HEK293 (cell line): ENCODE measurements around the gene DENND2A.

Experiments used
- IKZF3 ChIP-seq: fragments of 450-650 bp; IDR thresholded peaks from 2 replicates; pipeline ENCODE4 v1.5.0; 2018; ENCODE audit warnings: missing biosample characterization, mild to moderate bottlenecking, missing genetic modification characterization, moderate library complexity
- KLF1 ChIP-seq: fragments of 450-650 bp; formaldehyde crosslinking; IDR thresholded peaks from 2 replicates; pipeline ENCODE4 v1.5.1; 2016; ENCODE audit warnings: missing biosample characterization, missing genetic modification characterization
- KLF7 ChIP-seq: fragments of 450-650 bp; formaldehyde crosslinking; IDR thresholded peaks from 2 replicates; pipeline ENCODE4 v1.5.1; 2016; ENCODE audit warnings: missing biosample characterization, missing genetic modification characterization, borderline replicate concordance
- KLF9 ChIP-seq: fragments of 450-650 bp; formaldehyde crosslinking; IDR thresholded peaks from 2 replicates; pipeline ENCODE4 v1.5.1; 2016; ENCODE audit warnings: missing biosample characterization, missing genetic modification characterization, low read depth
- MZF1 ChIP-seq: fragments of 450-650 bp; formaldehyde crosslinking; IDR thresholded peaks from 2 replicates; pipeline ENCODE4 v1.5.1; 2017; ENCODE audit warnings: missing biosample characterization, missing genetic modification characterization, borderline replicate concordance
- PBX3 ChIP-seq: sonication (generic); formaldehyde crosslinking; IDR thresholded peaks from 2 replicates; pipeline ENCODE4 v1.8.1; 2022; ENCODE audit warnings: mild to moderate bottlenecking, moderate library complexity, missing genetic modification reagents
- WT1 ChIP-seq: fragments of 450-650 bp; formaldehyde crosslinking; IDR thresholded peaks from 2 replicates; pipeline ENCODE4 v1.5.1; 2016; ENCODE audit warnings: missing biosample characterization, missing genetic modification characterization
- YY1 ChIP-seq: fragments of 450-650 bp; formaldehyde crosslinking; IDR thresholded peaks from 2 replicates; pipeline ENCODE4 v1.5.1; 2018; ENCODE audit warnings: missing biosample characterization, missing genetic modification characterization
- YY2 ChIP-seq: fragments of 450-650 bp; formaldehyde crosslinking; IDR thresholded peaks from 2 replicates; pipeline ENCODE4 v1.5.1; 2016; ENCODE audit warnings: missing biosample characterization, missing genetic modification characterization
- ZBTB44 ChIP-seq: fragments of 450-650 bp; IDR thresholded peaks from 2 replicates; pipeline ENCODE4 v1.5.1; 2018; ENCODE audit warnings: missing biosample characterization, mild to moderate bottlenecking, missing genetic modification characterization
- ZEB2 ChIP-seq: fragments of 450-650 bp; formaldehyde crosslinking; IDR thresholded peaks from 2 replicates; pipeline ENCODE4 v1.5.1; 2016; ENCODE audit warnings: missing biosample characterization, missing genetic modification characterization
- ZNF335 ChIP-seq: fragments of 450-650 bp; formaldehyde crosslinking; conservative IDR thresholded peaks from 2 replicates; pipeline ENCODE4 v1.5.1; 2016; ENCODE audit warnings: missing biosample characterization, missing genetic modification characterization
- ZNF341 ChIP-seq: fragments of 450-650 bp; formaldehyde crosslinking; IDR thresholded peaks from 2 replicates; pipeline ENCODE4; 2016; ENCODE audit warnings: low read depth, missing biosample characterization, missing genetic modification characterization
- ZNF391 ChIP-seq: fragments of 450-650 bp; formaldehyde crosslinking; IDR thresholded peaks from 2 replicates; pipeline ENCODE4 v1.5.1; 2016; ENCODE audit warnings: low read depth, missing biosample characterization, missing genetic modification characterization, borderline replicate concordance
- ZNF514 ChIP-seq: fragments of 450-650 bp; formaldehyde crosslinking; IDR thresholded peaks from 2 replicates; pipeline ENCODE4 v1.5.1; 2016; ENCODE audit warnings: missing biosample characterization, missing genetic modification characterization
- ZNF561 ChIP-seq: fragments of 450-650 bp; IDR thresholded peaks from 2 replicates; pipeline ENCODE4 v1.5.1; 2018; ENCODE audit warnings: missing biosample characterization, missing genetic modification characterization, borderline replicate concordance
- ZNF600 ChIP-seq: fragments of 450-650 bp; formaldehyde crosslinking; IDR thresholded peaks from 2 replicates; pipeline ENCODE4 v1.5.1; 2016; ENCODE audit warnings: missing biosample characterization, missing genetic modification characterization
- ZNF610 ChIP-seq: fragments of 450-650 bp; formaldehyde crosslinking; IDR thresholded peaks from 2 replicates; pipeline ENCODE4 v1.5.1; 2016; ENCODE audit warnings: missing biosample characterization, missing genetic modification characterization, borderline replicate concordance
- ZNF660 ChIP-seq: fragments of 450-650 bp; IDR thresholded peaks from 2 replicates; pipeline ENCODE4 v1.5.1; 2018; ENCODE audit warnings: missing biosample characterization, mild to moderate bottlenecking, missing genetic modification characterization
- ZNF692 ChIP-seq: fragments of 450-650 bp; formaldehyde crosslinking; IDR thresholded peaks from 2 replicates; pipeline ENCODE4 v1.5.1; 2016; ENCODE audit warnings: missing biosample characterization, missing genetic modification characterization
- ZXDB ChIP-seq: fragments of 450-650 bp; formaldehyde crosslinking; IDR thresholded peaks from 2 replicates; pipeline ENCODE4 v1.5.1; 2016; ENCODE audit warnings: missing biosample characterization, missing genetic modification characterization
- TF ChIP-seq, protein P1 (sequence below): fragments of 450-650 bp; formaldehyde crosslinking; IDR thresholded peaks from 2 replicates; pipeline ENCODE4 v1.5.1; 2016; ENCODE audit warnings: missing biosample characterization, missing genetic modification characterization
- TF ChIP-seq, protein P2 (sequence below): fragments of 450-650 bp; formaldehyde crosslinking; conservative IDR thresholded peaks from 2 replicates; pipeline ENCODE4 v1.5.1; 2016; ENCODE audit warnings: low read depth, missing biosample characterization, missing genetic modification characterization
- TF ChIP-seq, protein P3 (sequence below): fragments of 450-650 bp; formaldehyde crosslinking; IDR thresholded peaks from 2 replicates; pipeline ENCODE4 v1.5.1; 2017; ENCODE audit warnings: missing biosample characterization, missing genetic modification characterization

Gene DENND2A

GRCh38 chr7:140479062-140479738 is 161.4 kb downstream of the DENND2A start, which contains the start of gene MKRN1 (continued):
- TF ChIP-seq, protein P1, sequence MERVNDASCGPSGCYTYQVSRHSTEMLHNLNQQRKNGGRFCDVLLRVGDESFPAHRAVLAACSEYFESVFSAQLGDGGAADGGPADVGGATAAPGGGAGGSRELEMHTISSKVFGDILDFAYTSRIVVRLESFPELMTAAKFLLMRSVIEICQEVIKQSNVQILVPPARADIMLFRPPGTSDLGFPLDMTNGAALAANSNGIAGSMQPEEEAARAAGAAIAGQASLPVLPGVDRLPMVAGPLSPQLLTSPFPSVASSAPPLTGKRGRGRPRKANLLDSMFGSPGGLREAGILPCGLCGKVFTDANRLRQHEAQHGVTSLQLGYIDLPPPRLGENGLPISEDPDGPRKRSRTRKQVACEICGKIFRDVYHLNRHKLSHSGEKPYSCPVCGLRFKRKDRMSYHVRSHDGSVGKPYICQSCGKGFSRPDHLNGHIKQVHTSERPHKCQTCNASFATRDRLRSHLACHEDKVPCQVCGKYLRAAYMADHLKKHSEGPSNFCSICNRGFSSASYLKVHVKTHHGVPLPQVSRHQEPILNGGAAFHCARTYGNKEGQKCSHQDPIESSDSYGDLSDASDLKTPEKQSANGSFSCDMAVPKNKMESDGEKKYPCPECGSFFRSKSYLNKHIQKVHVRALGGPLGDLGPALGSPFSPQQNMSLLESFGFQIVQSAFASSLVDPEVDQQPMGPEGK: peak; percentile 76
- TF ChIP-seq ZNF391: peak; percentile 30; the same call in 1 of the 2 replicates
- TF ChIP-seq ZNF514 (tag by site-specific recombination): no peak
- TF ChIP-seq KLF1 (tag by site-specific recombination): peak; percentile 51; the same call in 1 of the 2 replicates
- peak; percentile 7; the same call in 1 of the 2 replicates for TF ChIP-seq KLF9 (tag by site-specific recombination)
- TF ChIP-seq IKZF3 (tag by site-specific recombination): peak; percentile 76
- peak; percentile 68 for TF ChIP-seq ZNF600
- peak; percentile 91 for TF ChIP-seq YY1 (tag by site-specific recombination)
- TF ChIP-seq KLF7: no peak
- TF ChIP-seq ZNF341 (tag by site-specific recombination): peak; percentile 89
- TF ChIP-seq YY2: peak; percentile 75
- no peak for TF ChIP-seq WT1 (tag by site-specific recombination)
- peak; percentile 36; the same call in 1 of the 2 replicates for TF ChIP-seq MZF1 (tag by site-specific recombination)
- peak; percentile 85 for TF ChIP-seq ZNF692
- peak; percentile 73 for TF ChIP-seq ZEB2 (tag by site-specific recombination)
- peak; percentile 54 for TF ChIP-seq ZXDB (tag by site-specific recombination)
- TF ChIP-seq ZNF610 (tag by site-specific recombination): peak; percentile 92
- TF ChIP-seq ZNF561 (tag by site-specific recombination): peak; percentile 72
- peak; percentile 79; the same call in 1 of the 2 replicates for TF ChIP-seq PBX3 (CRISPR knock-in tag)
- TF ChIP-seq ZNF660 (tag by site-specific recombination): 0 out of 2 replicates have a peak, but pooled peaks have one; percentile 71
- TF ChIP-seq, protein P2, sequence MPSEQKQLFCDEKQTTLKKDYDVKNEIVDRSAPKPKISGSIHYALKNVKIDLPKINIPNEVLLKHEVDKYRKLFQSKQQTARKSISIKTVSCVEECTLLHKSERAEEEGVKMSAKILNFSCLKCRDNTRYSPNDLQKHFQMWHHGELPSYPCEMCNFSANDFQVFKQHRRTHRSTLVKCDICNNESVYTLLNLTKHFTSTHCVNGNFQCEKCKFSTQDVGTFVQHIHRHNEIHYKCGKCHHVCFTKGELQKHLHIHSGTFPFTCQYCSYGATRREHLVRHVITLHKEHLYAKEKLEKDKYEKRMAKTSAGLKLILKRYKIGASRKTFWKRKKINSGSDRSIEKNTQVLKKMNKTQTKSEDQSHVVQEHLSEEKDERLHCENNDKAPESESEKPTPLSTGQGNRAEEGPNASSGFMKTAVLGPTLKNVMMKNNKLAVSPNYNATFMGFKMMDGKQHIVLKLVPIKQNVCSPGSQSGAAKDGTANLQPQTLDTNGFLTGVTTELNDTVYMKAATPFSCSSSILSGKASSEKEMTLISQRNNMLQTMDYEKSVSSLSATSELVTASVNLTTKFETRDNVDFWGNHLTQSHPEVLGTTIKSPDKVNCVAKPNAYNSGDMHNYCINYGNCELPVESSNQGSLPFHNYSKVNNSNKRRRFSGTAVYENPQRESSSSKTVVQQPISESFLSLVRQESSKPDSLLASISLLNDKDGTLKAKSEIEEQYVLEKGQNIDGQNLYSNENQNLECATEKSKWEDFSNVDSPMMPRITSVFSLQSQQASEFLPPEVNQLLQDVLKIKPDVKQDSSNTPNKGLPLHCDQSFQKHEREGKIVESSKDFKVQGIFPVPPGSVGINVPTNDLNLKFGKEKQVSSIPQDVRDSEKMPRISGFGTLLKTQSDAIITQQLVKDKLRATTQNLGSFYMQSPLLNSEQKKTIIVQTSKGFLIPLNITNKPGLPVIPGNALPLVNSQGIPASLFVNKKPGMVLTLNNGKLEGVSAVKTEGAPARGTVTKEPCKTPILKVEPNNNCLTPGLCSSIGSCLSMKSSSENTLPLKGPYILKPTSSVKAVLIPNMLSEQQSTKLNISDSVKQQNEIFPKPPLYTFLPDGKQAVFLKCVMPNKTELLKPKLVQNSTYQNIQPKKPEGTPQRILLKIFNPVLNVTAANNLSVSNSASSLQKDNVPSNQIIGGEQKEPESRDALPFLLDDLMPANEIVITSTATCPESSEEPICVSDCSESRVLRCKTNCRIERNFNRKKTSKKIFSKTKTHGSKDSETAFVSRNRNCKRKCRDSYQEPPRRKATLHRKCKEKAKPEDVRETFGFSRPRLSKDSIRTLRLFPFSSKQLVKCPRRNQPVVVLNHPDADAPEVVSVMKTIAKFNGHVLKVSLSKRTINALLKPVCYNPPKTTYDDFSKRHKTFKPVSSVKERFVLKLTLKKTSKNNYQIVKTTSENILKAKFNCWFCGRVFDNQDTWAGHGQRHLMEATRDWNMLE (tag by site-specific recombination): 0 out of 2 replicates have a peak, but pooled peaks have one; percentile 24
- 0 out of 2 replicates have a peak, but pooled peaks have one; percentile 5 for TF ChIP-seq ZNF335 (tag by site-specific recombination)
- TF ChIP-seq, protein P3, sequence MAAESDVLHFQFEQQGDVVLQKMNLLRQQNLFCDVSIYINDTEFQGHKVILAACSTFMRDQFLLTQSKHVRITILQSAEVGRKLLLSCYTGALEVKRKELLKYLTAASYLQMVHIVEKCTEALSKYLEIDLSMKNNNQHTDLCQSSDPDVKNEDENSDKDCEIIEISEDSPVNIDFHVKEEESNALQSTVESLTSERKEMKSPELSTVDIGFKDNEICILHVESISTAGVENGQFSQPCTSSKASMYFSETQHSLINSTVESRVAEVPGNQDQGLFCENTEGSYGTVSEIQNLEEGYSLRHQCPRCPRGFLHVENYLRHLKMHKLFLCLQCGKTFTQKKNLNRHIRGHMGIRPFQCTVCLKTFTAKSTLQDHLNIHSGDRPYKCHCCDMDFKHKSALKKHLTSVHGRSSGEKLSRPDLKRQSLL: no peak
- TF ChIP-seq ZBTB44 (tag by site-specific recombination): 0 out of 2 replicates have a peak, but pooled peaks have one; percentile 36
